Activated CD4-positive, CD25-positive, alpha-beta regulatory T cell treated with anti-CD3 and anti-CD28 coated beads, Interleukin-2, amount 50 U/mL, for 72 hours (primary cell): Measurements from ENCODE around the gene NCBP3.
"Not testable (repeated sequence)": the region's sequence is repeated elsewhere in the genome, so short reads cannot be mapped to it uniquely, and the experiment has no call there.

Experiments
- DNase-seq: peaks from one replicate; pipeline ENCODE4 v3.0.0; 2021

The NCBP3 gene

DNA sequence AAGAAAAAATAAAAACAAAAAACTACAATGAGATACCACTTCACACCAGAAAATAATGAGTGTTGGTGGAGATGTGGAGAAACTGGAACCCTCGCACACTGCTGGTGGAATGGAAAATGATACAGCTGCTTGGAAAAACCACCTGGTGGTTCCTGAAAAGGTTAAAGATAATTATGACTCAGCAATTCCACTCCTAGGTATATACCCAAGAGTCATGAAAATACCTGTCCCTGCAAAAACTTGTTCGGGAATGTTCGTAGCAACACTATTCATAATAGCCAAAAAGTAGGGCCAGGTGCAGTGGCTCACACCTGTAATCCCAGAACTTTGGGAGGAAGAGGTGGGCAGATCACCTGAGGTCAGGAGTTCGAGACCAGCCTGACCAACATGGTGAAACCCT, 36.9 kb downstream of the NCBP3 start:
- DNase-seq: no peak

DNA sequence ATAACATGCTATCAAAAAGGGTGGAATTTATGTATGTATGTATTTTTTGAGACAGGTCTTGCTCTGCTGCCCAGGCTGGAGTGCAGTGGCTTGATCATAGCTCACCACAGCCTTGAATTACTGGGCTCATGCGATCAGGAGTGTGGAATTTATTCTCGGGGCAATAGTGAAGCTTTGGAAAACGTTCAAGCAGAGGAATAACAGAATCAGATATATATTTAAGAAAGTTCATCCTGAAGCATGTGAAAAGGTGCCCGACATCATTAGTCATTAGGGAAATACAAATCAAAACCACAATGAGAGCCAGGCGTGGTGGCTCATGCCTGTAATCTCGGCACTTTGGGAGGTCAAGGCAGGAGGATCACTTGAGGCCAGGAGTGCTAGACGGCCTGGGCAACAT, 37.3 kb downstream of the NCBP3 start:
- DNase-seq: no peak

DNA sequence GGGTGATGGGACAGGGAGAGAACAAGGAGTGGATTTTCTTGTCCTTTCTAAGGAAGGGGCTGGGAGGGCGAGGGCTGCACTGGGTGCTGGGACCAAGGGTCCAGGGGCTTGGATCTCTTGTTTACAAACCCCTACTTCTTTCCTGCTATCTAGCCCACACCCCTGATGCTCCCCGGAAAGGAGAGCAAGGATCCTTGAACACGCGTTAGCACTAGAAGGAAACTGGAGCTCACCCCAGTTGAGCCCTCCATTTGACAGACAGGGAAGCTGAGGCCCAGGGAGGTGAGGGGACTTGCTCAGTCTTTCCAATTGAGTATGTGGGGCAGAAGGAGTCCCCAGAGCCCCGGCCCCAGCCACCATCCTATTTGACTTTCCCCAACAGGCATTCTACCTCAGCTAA, 40.5 kb downstream of the NCBP3 start:
- no peak for DNase-seq

DNA sequence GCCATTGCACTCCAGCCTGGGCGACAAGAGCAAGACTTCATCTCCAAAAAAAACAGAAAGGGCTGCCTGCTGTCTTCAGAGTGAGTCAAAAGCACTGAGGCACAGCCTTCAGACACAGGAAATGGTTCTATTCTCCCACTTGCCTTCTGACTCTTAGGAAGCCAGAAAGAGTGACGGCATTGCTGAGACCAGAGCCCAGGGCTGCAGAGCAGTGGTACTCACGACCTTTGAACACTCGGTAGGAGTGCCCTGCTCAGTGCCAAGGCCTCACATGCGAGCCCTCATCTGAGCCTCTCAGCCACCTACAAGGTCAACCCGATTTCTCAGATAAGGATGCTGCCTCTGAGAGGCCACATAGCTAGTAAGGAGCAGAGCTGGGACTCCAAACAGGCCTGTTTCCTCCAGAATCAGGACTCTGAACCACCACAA, 41.5 kb downstream of the NCBP3 start:
- no peak for DNase-seq

DNA sequence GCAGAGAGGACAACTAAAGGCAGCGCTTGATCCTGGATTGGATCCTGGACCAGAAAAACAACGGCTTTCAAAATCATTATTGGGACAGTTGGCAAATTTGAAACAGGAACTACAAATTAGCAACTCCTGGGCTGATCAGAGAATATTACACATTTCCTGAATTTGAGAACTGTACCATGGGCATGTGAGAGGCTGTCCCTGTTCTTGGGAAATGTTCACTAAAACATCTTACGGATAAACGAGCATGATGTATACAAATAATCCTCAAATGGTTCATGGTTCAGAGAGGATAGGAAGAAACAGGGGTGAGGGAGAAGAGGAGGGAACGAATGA, 42.8 kb downstream of the NCBP3 start:
- no peak for DNase-seq

DNA sequence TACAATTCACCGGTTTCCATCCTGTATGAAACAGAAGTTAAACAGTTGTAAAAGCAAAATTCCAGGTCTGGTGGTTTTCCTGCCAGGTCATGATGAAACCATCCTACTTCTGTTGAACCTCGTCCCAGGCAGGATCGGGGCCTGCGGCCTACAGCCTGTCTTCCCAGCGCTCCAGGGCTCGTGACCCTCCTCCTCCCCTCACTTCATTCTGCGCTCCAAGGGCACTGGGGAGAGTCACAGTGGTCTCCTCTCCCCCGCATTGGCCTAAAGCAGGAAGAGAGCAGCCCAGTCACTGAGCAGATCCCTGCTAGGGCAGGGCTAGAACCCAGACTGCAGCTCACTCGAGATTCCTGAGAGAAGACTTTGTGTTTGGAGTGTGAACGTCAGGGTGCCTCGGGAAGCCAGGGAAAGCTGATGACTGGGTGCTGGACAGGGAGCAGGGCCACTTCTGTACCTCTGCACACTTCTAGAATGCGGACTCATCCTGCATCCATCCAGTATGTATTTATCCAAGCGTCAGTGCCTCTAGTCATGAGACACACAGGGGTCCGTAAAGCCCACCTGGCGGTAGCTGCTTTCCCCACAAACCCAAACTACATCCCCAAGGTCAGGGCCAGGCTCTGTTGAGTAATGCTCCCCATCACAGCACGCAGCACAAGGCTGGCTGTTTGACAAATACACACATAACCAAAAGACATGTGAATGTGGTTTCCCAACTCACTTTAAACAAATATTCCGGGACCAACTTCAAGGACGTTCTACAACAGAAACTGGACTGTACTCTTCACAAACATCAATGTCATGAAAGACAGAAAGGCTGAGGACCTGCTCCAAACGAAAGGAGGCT, 43.4 kb downstream of the NCBP3 start:
- no peak for DNase-seq

DNA sequence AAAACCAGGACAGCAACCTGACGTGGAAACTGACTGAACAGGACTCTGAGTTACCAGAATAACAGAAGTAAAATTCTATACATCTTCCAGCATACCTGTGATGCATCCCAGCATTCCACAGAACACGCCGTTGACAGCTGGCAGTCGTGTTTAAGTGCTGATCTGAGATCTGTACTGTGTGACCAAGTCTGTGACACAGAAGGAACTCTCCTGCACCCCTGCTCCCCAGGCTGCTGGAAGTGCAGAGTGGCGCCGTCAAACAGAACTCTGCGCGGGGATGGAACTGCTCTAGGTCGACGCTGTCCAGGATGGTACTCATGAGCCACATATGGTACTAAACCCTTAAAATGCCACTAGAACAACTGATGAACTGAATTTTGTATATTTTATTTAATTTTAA, 44.3 kb downstream of the NCBP3 start:
- DNase-seq: no peak

DNA sequence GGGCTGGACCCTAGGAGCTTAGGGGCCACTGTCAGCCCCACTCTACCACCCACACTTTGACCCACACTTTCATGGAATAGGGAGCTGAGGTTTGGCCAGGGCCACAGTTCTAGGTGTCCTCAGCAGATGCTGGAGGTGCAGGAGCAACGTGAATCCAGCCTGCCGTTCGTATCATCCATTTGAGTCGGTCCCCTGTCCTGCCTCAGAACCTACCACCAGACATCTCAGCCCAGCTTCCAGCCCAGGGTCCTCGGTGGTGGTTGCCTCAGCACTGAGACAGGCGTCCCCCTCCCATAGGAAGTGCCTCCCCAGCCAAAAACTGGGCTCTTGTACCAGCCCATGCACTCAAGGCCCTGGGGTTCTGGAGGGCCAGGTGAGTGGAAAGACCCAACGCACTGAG, 44.7 kb downstream of the NCBP3 start:
- DNase-seq: no peak

DNA sequence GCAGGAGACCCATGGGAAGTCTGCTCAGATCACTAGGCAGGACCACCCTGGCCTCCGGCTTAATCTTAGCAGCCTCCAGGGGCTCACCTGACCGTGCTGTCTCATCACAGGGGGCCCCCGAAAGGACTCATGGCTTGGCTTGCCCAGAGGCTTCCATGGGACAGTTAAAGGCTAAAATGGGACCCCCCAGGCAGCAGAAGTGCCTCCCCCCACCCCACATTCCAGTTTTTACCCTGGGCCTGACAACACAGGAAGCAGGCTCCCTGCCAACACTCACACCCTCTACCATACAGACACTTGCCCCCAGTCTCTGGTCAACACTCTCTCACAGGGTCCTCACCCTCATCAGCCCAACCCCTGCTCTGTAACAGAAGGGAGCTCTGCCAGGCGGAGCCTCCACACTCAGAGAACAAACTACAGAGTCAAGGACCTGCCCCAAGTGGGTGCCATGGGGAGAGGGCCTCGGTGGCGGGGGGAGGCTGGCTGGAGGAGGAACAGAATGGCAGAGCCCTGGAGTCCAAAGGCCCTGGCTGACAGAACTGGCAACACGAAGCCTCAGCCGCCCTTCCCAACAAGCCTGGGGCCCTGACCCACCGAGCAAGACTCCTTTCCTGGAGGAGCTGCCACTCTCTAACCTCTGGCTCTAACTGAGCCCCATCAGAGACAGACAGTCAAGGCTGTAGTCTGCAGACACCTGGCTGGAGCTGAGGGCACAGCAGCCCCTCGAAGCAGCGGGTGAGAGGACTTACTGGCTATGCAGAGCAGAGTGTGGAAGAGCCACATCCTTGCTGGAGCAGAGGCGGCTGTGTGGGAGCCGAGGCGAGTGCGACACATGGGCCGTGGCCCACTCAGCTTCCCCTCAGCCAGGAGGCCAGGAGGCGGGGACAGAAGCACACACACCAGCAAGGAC, 45.4 kb downstream of the NCBP3 start, which contains the start of gene ITGAE:
ITGAE (minus strand) TSS at position 827 of the 910 bp plus-strand sequence; CDS start at position 783, 44 bp downstream.
- no peak for DNase-seq

DNA sequence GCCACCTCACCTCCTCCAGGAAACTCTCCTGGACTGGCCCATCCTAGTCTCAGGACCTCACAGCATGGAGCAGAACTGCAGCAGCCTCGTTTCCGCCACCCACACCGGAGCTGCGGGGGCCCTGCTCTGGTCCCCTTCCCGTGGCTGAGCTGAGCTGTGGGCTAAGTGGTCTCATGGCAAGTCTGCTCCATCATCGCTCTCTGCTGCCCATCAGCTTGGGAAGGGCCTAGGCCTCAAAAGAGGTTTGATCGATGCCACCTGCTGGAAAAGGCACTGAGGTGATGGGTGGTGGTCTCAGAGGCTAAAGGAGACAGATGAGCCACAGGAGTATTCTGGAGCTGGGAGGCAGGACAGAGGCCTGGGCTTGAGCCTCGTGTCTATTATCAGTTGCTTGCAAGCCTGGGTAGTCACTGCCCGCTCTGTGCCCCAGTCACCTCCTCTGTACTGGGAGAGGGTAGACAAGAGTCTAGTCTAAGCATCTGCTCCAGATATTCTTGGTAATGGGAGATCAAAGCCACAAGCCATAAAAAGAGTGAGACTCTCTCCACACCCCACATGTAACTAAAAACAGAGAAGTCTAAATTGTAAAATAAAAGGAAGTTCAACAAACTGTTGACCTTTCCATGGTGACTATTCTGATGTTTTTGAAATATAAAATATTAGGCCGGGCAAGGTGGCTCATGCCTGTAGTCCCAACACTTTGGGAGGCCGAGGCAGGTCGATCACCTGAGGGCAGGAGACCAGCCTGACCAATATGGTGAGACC, 46.7 kb downstream of the NCBP3 start:
- no peak for DNase-seq

DNA sequence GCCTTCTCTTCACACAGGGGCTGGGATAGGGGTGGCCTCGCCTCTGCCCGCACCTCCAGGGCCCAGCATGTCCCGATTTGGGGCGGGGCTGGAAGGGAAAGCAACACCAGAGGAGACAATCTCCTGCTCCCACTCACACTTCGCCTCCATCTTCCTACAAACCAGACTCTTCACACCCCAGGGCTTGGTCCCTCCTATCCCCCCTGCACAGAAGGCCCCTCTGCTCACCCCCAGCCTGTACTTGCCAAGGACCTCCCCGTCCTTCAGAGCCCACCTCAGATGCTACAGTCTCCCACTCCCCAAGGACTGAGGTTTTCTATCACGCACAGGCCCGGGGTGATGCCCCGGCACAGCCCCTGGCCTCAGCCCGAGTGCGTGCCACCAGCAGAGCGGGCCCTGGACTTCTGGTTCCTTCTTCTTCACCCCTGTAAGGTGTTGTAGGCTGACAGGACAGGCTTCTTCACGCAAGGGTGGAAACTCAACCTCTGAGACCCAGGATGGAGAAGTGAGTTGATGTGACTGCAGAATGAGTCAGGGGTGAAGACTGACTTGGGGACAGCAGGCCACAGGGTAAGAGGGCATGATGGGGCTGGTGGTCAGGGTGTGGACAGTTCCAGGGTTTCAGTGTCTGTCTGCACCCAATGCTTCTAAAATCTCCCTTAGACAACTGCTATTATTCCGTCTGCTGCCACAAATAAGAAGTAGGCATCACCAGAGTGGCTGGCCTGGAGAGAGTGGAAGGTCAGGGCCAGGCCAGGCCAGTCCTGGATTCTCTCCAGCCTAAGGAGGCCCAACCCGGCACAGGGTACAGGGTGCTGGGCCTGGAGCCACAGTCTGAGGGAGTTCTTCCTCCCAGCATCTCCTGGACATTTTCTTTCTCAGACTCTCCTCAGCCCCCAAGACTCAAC, 47.5 kb downstream of the NCBP3 start:
- DNase-seq: no peak

DNA sequence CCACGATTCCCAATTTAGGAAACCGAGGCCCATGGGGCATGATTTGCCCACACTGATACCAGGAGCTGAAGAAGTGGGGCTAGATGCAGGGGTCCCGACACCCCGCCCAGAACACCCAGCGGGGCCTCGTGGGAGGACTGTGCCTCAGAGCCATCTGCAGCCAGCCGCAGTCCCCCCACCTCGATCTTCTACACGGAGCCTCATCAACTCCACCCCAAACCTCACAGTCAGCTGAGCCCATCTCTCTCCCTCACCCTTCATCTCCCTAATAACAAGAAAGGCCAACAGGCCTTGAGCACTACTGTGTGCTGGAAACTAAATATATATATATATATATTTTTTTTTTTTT, 49.2 kb downstream of the NCBP3 start:
- no peak for DNase-seq

DNA sequence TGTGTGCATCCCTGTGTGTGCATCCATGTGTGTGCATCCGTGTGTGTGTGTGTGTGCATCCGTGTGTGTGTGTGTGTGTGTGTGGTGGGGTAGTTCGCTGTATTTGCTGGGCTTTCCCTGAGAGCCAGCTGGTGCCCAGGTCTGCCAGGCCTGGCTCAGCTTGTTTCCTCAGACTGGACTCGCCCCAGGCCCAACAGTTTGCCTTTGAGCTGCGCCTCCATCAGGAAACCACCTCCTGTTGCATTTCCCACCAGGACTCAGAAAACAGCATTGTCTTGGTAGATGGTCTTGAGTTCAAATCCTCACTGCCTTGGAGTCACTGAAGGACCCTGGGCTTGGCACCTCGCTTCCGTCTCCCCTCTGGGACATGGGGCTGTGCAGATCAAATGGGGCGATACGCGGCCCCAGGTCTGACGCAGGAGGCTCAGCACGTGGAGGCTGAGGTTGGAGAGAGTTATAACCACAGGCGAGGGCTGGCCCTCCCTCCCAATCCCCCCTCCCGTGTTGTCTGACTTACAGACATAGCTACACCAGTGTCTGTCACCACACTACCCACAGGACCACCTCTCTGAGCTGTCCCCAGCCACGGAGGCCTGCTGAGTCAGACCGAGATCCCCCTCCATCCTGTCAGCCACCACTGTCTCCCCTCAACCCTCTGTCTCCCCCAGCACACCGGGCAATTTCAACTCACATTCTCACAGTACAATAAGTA, 49.8 kb downstream of the NCBP3 start:
- DNase-seq: peak; percentile 59

DNA sequence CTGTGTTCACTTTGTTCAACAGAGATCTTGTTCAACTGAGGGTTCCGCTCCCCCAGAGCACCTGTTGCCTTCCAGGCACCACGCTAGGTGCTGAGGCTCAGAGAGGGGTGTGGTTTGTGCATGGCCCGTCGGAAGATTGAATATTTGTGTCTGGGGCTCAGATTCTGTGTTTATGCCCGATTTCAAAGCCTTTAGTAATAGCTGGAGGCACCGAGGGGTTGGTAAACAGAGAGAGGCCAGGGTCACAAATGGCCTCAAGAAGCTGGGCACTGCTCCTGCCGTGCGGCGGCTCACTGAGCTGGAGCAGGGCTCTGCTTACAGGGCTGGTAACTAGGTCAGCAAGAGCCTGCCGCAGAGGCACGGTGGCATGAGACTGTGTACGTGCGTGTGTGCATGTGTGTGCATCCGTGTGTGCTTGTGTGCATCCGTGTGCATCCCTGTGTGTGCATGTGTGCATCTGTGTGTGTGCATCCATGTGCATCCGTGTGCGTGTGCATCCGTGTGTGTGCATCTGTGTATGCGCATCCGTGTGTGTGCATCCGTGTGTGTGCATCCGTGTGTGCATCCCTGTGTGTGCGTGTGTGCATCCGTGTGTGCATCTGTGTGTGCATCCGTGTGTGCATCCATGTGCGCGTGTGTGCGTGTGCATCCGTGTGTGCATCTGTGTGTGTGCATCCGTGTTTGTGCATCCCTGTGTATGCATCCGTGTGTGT, 50.5 kb downstream of the NCBP3 start:
- no peak for DNase-seq

DNA sequence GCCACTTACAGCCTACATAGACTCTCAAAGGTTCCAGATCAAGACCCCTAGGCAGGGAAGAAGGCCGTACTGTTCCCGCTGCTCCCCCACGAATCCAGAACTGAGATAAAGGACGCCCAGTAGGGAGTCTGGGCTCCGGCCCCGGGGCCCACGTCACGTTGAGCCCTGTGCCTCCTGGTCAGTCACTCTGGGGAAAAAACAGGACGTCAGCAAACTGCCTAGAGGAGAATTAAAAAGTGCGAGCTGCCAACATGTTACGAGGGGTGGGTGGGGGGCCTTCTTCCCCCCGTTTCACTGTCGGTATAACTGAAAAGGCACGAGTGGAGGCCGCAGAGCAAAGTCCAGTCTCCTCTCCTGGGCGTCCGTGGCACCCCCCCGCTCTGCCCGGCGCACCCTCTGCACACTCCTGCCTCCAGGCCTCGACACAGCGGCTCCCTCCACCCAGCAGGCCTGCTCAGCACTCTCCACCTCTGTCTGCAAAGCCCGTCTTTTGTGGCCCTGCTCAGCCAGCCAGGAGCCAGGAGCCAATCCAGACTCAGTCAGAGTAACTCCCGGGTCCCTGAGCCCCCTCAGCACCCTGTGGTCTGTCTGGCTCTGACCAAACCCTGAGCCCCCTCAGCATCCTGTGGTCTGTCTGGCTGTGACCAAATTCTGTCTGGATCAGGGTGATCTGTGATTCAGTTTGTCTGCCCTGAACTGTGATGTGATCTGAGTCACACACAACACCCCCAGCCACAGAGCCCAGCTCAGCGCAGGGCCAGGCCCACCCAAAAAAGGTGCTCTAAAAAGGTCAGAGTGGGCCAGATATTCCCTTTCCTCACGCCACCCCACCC, 51.3 kb downstream of the NCBP3 start:
- no peak for DNase-seq

DNA sequence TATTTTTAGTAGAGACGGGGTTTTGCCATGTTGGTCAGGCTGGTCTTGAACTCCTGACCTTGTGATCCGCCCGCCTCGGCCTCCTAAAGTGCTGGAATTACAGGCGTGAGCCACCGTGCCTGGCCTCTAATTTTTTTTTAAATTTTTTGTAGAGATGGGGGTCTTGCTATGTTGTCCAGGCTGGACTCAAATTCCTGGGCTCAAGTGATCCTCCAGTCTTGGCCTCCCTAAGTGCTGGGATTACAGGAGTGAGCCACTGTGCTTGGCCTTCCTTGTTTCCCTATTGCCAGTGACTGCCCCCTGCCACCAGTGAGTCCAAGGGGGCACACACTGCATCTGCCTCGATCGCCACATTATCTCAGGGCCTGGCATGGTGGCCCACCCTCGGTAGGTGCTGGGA, 51.9 kb downstream of the NCBP3 start:
- not testable (repeated sequence) for DNase-seq

DNA sequence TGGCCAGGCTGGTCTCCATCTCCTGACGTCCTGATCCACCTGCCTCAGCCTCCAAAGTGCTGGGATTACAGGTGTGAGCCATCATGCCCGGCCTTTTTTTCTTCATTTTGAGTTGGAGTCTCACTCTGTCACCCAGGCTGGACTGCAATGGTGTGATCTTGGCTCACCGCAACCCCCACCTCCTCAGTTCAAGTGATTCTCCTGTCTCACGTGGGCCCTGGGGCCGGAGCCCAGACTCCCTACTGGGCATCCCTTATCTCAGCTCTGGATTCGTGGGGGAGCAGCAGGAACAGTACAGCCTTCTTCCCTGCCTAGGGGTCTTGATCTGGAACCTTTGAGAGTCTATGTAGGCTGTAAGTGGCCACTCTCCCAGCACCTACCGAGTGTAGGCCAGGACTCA, 52.8 kb downstream of the NCBP3 start:
- not testable (repeated sequence) for DNase-seq

DNA sequence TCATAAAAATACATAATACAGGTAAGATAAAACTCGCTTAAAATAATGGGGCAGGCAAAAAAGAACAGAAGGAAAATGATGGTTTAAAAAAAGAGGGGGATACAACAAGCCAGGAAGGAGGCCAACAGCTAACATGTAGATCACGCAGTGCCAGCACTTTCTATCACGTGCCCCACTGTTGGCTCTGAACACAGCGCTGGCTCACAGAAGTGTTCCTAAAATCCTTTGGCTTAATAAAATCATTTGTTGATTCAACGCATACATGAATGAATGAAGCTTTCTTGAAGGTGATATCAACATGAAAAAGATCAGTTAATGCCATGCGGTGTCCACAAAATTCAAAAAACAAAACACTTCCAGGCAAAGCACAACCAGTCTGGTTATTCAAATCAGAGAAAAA, 53.6 kb downstream of the NCBP3 start:
- DNase-seq: no peak

DNA sequence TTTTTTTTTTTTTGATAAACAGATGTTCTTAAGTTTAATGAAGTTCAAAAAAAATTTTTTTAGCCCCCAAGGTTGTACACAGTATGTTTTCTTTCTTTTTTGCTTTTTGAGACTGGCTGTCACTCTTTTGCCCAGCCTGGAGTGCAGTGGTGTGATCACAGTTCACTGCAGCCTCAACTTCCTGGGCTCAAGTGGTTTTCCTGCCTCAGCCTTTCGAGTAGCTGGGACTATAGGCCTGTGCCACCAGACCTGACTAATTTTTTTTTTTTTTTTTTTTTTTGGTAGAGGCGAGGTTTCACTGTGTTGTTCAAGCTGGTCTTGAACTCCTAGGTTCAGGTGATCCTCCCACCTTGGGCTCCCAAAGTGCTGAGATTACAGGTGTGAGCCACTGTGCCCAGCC, 57.8 kb downstream of the NCBP3 start:
- DNase-seq: no peak

DNA sequence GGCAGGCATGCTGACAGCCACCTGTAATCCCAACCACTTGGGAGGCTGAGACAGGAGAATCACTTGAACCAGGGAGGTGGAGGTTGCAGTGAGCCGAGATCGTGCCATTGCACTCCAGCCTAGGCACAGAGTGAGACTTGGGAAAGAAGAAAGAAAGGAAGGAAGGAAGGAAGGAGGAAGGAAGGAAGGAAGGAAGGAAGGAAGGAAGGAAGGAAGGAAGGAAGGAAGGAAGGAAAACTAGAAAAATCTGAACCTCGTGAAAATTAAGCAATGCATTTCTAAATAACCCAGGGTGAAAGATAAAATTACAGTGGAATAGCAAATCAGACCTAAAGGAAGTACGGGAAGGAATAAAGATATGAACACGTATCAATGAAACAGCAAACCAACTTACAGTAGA, 60.7 kb downstream of the NCBP3 start:
- not testable (repeated sequence) for DNase-seq
